Measurements from ENCODE around the gene SEC14L2. TPM values are rescaled to one million over a fixed set of nuclear protein-coding genes. Genes with fewer than 3 reads are reported as not detected.

The SEC14L2 gene
- total RNA-seq, 1 donor from 2014 or later: 5.7 TPM

DNA sequence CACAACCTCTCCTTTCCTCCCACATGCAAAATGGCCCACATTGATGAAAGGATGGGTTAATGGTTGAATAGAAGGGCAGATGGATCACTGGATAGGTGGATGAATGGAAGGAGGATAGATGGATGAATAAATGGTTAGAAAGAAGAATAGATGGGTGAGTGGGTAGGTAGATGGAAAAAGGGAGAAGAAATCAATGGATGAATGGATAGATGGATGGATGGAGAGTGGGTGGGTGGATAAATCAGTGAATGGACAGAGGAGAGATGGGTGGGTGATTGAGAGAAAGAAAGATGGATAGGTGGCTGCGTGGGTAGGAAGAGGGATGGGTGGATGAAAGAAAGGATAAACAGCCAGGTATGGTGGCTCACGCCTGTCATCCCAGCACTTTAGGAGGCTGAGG lies 73.8 kb downstream of the SEC14L2 start:
- Mint-ChIP-seq H3K4me3 (no peak overlapping the region), H3K27ac (no peak overlapping the region), H3K9me3 (no peaks in the 10 kb centered on the region), H3K36me3 (no peaks in the 10 kb centered on the region), H3K27me3 (ENCODE audit: insufficient read depth, low read depth) (peaks cover 10% of the 10 kb centered on the region), H3K4me1 (no peaks in the 10 kb centered on the region)
- no peak overlapping the region for H3K9ac ChIP-seq
- no peaks in the 10 kb centered on the region for H3K4me1 ChIP-seq
- no peaks in the 10 kb centered on the region for H3K79me2 ChIP-seq (ENCODE audit: low read depth)
- no peak overlapping the region for H3K4me2 ChIP-seq
- H3K27ac ChIP-seq: no peak overlapping the region
- H3K36me3 ChIP-seq: no peaks in the 10 kb centered on the region
- no peaks in the 10 kb centered on the region for H3K9me3 ChIP-seq (ENCODE audit: low read depth)
- H3K4me3 ChIP-seq: no peak overlapping the region
- no peaks in the 10 kb centered on the region for H3F3A ChIP-seq (ENCODE audit: low read depth)
- H2AFZ ChIP-seq (replicated peaks): no peak overlapping the region
- H4K20me1 ChIP-seq (ENCODE audit: low read depth): no peaks in the 10 kb centered on the region
- TF ChIP-seq EZH2 (IDR thresholded peaks at IDR 0.05): no peak
- TF ChIP-seq CTCF (IDR thresholded peaks at IDR 0.05): no peak
- TF ChIP-seq EZH2phosphoT487 (IDR thresholded peaks at IDR 0.05): no peak
- peaks cover 12% of the 10 kb centered on the region for H3K27me3 ChIP-seq
- no peak for DNase-seq (ENCODE audit: low spot score)

DNA sequence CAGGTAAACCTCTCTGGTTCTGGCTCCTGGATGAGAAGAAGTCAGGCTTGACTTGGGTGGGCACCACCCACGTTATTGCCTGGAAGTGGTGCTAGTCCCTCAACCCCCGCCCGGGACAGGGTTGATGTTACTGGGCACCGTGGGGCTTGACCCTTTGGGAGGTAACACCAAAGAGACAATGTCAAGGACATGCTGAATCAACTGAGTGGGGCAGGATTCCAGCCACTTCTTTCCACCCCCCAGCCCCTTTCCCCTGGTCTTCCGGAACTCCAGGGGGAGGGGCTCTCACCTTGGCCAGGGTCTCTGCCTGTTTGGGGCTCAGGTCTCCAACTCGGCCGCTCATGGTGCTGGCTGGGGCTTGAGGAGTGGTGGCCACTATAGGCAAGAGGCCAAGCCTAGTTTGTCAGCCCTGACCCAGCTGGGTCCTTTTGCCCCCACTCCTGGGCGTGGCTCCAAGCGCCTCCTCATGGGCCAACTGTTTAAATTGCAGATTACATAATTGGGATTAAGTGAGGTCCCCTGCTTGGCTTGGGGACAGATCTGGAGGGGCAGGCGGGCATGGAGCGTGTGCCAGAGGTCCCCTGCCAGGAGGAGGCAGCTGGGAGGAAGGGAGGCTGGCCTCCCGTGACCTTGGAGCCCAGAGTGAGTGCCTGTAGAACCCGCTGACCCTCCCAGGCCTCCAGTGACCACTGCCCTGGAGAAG lies 74.9 kb downstream of the SEC14L2 start, which contains the start of gene SEC14L3:
SEC14L3 (minus strand) TSS at position 402 of the 703 bp plus-strand sequence; CDS start at position 343, 59 bp downstream.
- Histone ChIP-seq H3K9me3 (ENCODE audit: low read depth) (no peaks in the 10 kb centered on the region), H3F3A (ENCODE audit: low read depth) (no peaks in the 10 kb centered on the region), H4K20me1 (ENCODE audit: low read depth) (no peaks in the 10 kb centered on the region), H3K27ac (no peak within 1 kb of the TSS), H3K27me3 (peaks cover 3% of the 10 kb centered on the region), H2AFZ (replicated peaks) (no peak within 1 kb of the TSS), H3K4me1 (no peaks in the 10 kb centered on the region), H3K79me2 (ENCODE audit: low read depth) (no peaks in the 10 kb centered on the region), H3K9ac (no peak within 1 kb of the TSS), H3K4me2 (no peak within 1 kb of the TSS), H3K36me3 (no peaks in the 10 kb centered on the region), H3K4me3 (no peak within 1 kb of the TSS)
- no peak within 1 kb of the TSS for H3K27ac Mint-ChIP-seq
- peaks cover 10% of the 10 kb centered on the region for H3K27me3 Mint-ChIP-seq (ENCODE audit: insufficient read depth, low read depth)
- no peaks in the 10 kb centered on the region for H3K36me3 Mint-ChIP-seq
- TF ChIP-seq CTCF (IDR thresholded peaks at IDR 0.05): no peak
- TF ChIP-seq EZH2 (IDR thresholded peaks at IDR 0.05): no peak
- H3K4me3 Mint-ChIP-seq: no peak within 1 kb of the TSS
- no peak for DNase-seq (ENCODE audit: low spot score)
- no peaks in the 10 kb centered on the region for H3K4me1 Mint-ChIP-seq
- no peaks in the 10 kb centered on the region for H3K9me3 Mint-ChIP-seq

- Mint-ChIP-seq H3K4me1 (no peaks in the 10 kb centered on the region), H3K27ac (no peak overlapping the region), H3K4me3 (no peak overlapping the region), H3K36me3 (no peaks in the 10 kb centered on the region), H3K9me3 (no peaks in the 10 kb centered on the region), H3K27me3 (ENCODE audit: insufficient read depth, low read depth) (peaks cover 10% of the 10 kb centered on the region)
- H3K79me2 ChIP-seq (ENCODE audit: low read depth): no peaks in the 10 kb centered on the region
- peaks cover 3% of the 10 kb centered on the region for H3K27me3 ChIP-seq
- no peak overlapping the region for H3K4me3 ChIP-seq
- H2AFZ ChIP-seq (replicated peaks): no peak overlapping the region
- no peaks in the 10 kb centered on the region for H3K9me3 ChIP-seq (ENCODE audit: low read depth)
- no peak overlapping the region for H3K9ac ChIP-seq
- no peak overlapping the region for H3K4me2 ChIP-seq
- DNase-seq (ENCODE audit: low spot score): no peak
- H4K20me1 ChIP-seq (ENCODE audit: low read depth): no peaks in the 10 kb centered on the region
- no peaks in the 10 kb centered on the region for H3K4me1 ChIP-seq
- TF ChIP-seq EZH2phosphoT487 (IDR thresholded peaks at IDR 0.05): no peak
- no peak for TF ChIP-seq EZH2 (IDR thresholded peaks at IDR 0.05)
- TF ChIP-seq CTCF (IDR thresholded peaks at IDR 0.05): no peak
- no peaks in the 10 kb centered on the region for H3F3A ChIP-seq (ENCODE audit: low read depth)
- no peak overlapping the region for H3K27ac ChIP-seq
- H3K36me3 ChIP-seq: no peaks in the 10 kb centered on the region
These were observed 76.3 kb downstream of the SEC14L2 start for GRCh38 chr22:30472994-30473720.
